DND-41 (cell line): ENCODE results near the gene APBB1IP.

Experiments
- ATAC-seq: fragments of 200-7000 bp; cut with Tn5 transposase; 3 replicates; pipeline ENCODE4 v1.9.1; 2021; ENCODE audit warnings: low read depth; ENCODE audit not compliant: insufficient read depth
- DNase-seq: peaks from one replicate; pipeline ENCODE4 v3.0.0-alpha.2; 2020
- H2AFZ ChIP-seq: 2 replicates; pipeline ENCODE4 v1.6.0; 2012; ENCODE audit warnings: low read depth, low read length
- H3K27ac ChIP-seq: 2 replicates; pipeline ENCODE4 v1.5.1; 2012; ENCODE audit warnings: low read length, inconsistent platforms
- H3K27me3 ChIP-seq: fragments of 200-600 bp; sonication (generic); 2 replicates; pipeline ENCODE4 v1.6.0; 2012; ENCODE audit warnings: low read length, mild to moderate bottlenecking, inconsistent platforms; ENCODE audit not compliant: insufficient read depth, poor library complexity
- H3K36me3 ChIP-seq: 2 replicates; pipeline ENCODE4 v1.5.1; 2012; ENCODE audit warnings: low read length, inconsistent platforms; ENCODE audit not compliant: insufficient read depth
- H3K4me1 ChIP-seq: 2 replicates; pipeline ENCODE4 v1.5.1; 2012; ENCODE audit warnings: mild to moderate bottlenecking, low read length; ENCODE audit not compliant: insufficient read depth
- H3K4me2 ChIP-seq: 2 replicates; pipeline ENCODE4 v1.6.0; 2012; ENCODE audit warnings: mild to moderate bottlenecking, moderate library complexity, low read length, inconsistent platforms; ENCODE audit not compliant: insufficient read depth
- H3K4me3 ChIP-seq, 2 experiments: fragments of 200-600 bp in 1 of 2; shearing (Covaris generic) in 1 of 2; 2 replicates each; pipeline ENCODE4 v1.5.1; 2012 to 2016; ENCODE audit warnings: inconsistent platforms in 2 of 2, low read length in 2 of 2, mild to moderate bottlenecking in 2 of 2, low read depth in 1 of 2, moderate library complexity in 1 of 2
- H3K79me2 ChIP-seq: 2 replicates; pipeline ENCODE4 v1.6.0; 2012; ENCODE audit warnings: low read length, inconsistent platforms; ENCODE audit not compliant: insufficient read depth
- H3K9ac ChIP-seq: 2 replicates; pipeline ENCODE4 v1.6.0; 2012; ENCODE audit warnings: low read depth, mild to moderate bottlenecking, inconsistent platforms, low read length, moderate library complexity
- H3K9me3 ChIP-seq: 2 replicates; pipeline ENCODE4 v1.5.1; 2012; ENCODE audit warnings: low read length, moderate library complexity, mild to moderate bottlenecking, inconsistent platforms; ENCODE audit not compliant: insufficient read depth, severe bottlenecking
- H4K20me1 ChIP-seq: 2 replicates; pipeline ENCODE4 v1.6.0; 2012; ENCODE audit warnings: low read length; ENCODE audit not compliant: insufficient read depth
- CTCF ChIP-seq: IDR thresholded peaks from 2 replicates; pipeline ENCODE4 v1.5.1; 2012; ENCODE audit warnings: borderline replicate concordance, low read length, moderate library complexity, mild to moderate bottlenecking; ENCODE audit not compliant: poor library complexity, severe bottlenecking; ENCODE audit errors: extremely low read depth
- EZH2 ChIP-seq: IDR thresholded peaks from 3 replicates; pipeline ENCODE4 v1.6.1; 2012; ENCODE audit warnings: borderline replicate concordance, low read depth, mild to moderate bottlenecking, moderate library complexity, low read length, inconsistent platforms; ENCODE audit not compliant: severe bottlenecking

APBB1IP gene

GRCh38 chr10:26509307-26509706 is 71.2 kb downstream of the APBB1IP start:
- ATAC-seq (0 out of 3 replicates have a peak, but pooled peaks have one; percentile 17), DNase-seq (no peak)
- H3K27ac ChIP-seq = no peak overlapping the region
- no peak overlapping the region for H3K9ac ChIP-seq
- H3K27me3 ChIP-seq = no peaks in the 10 kb centered on the region
- no peaks in the 10 kb centered on the region for H4K20me1 ChIP-seq
- no peaks in the 10 kb centered on the region for H3K79me2 ChIP-seq
- H3K9me3 ChIP-seq = no peaks in the 10 kb centered on the region
- no peak overlapping the region for H3K4me3 ChIP-seq
- no peak overlapping the region for H2AFZ ChIP-seq
- H3K4me1 ChIP-seq = no peaks in the 10 kb centered on the region
- TF ChIP-seq EZH2 (no peak), CTCF (no peak)
- H3K36me3 ChIP-seq = peaks cover 96% of the 10 kb centered on the region
- no peak overlapping the region for H3K4me2 ChIP-seq

- H3K4me1 ChIP-seq = no peaks in the 10 kb centered on the region
- no peaks in the 10 kb centered on the region for H3K27me3 ChIP-seq
Measured at GRCh38 chr10:26513101-26513500, 75.0 kb downstream of the APBB1IP start.

GRCh38 chr10:26516540-26517101 is 78.5 kb downstream of the APBB1IP start:
- H3K4me3 ChIP-seq = no peak overlapping the region
- peaks cover 95% of the 10 kb centered on the region for H3K36me3 ChIP-seq
- no peak for ATAC-seq
- TF ChIP-seq EZH2 = no peak
- TF ChIP-seq CTCF = no peak
- H3K4me1 ChIP-seq = no peaks in the 10 kb centered on the region
- H3K27me3 ChIP-seq = no peaks in the 10 kb centered on the region
- no peaks in the 10 kb centered on the region for H3K79me2 ChIP-seq
- no peak for DNase-seq
- H2AFZ ChIP-seq = no peak overlapping the region
- no peak overlapping the region for H3K27ac ChIP-seq
- H3K9ac ChIP-seq = no peak overlapping the region
- no peaks in the 10 kb centered on the region; the same call in 1 of the 2 replicates for H4K20me1 ChIP-seq
- no peaks in the 10 kb centered on the region for H3K9me3 ChIP-seq
- H3K4me2 ChIP-seq = no peak overlapping the region

More at GRCh38 chr10:26513101-26513500, 75.0 kb downstream of the APBB1IP start:
- H2AFZ ChIP-seq = no peak overlapping the region
- DNase-seq (no peak), ATAC-seq (no peak)
- H3K4me2 ChIP-seq = no peak overlapping the region
- no peaks in the 10 kb centered on the region for H3K9me3 ChIP-seq
- H3K79me2 ChIP-seq = no peaks in the 10 kb centered on the region
- H3K36me3 ChIP-seq = peaks cover 96% of the 10 kb centered on the region
- H3K9ac ChIP-seq = no peak overlapping the region
- no peak overlapping the region for H3K27ac ChIP-seq
- TF ChIP-seq EZH2 = no peak
- TF ChIP-seq CTCF = no peak
- H4K20me1 ChIP-seq = no peaks in the 10 kb centered on the region
- no peak overlapping the region for H3K4me3 ChIP-seq
